ENCODE measurements around the gene NEK1. TPM values are rescaled to one million over a fixed set of nuclear protein-coding genes. Genes with fewer than 3 reads are reported as not detected.

Gene NEK1
- total and polyA plus RNA-seq, 2 of the 13 experiments (the other 11 are each of a cell fraction or from before 2014, with no cell fraction given), result 2.9 to 5.4 TPM

GRCh38 chr4:169484485-169484884 is 127.9 kb downstream of the NEK1 start:
- no TSS peak for BruUV-seq (replicated peaks)
- intact Hi-C loops (cut with micrococcal nuclease; ENCODE audit: unreplicated experiment) (loop anchor here (10.0 kb wide), 1 partner anchor 900 kb away; no protein-coding TSS in a partner anchor), in situ Hi-C loops (cut with HindIII; ENCODE audit: extremely low pct_ligation_motif_present, low pct_unique_long_range_greater_than_20kb) (loop anchor here (10.0 to 25.0 kb wide), 3 partner anchors 480 to 1297 kb away; no protein-coding TSS in a partner anchor)
- DNase-seq (ENCODE audit: low spot score) (no peak), ATAC-seq (no peak), FAIRE-seq (no peak)
- WGBS (ENCODE audit: low lambda C conversion rate), result 94% methylated on average over 3 of the region's 3 CpGs
- POLR2A ChIA-PET, result no interaction called here
- H3K4me1 ChIP-seq (ENCODE audit: insufficient read depth, low read length), result peaks cover 5% of the 10 kb centered on the region; the same call in 1 of the 2 replicates
- TF ChIP-seq PHF5A (CRISPR knock-in tag; IDR thresholded peaks at IDR 0.05; ENCODE audit: low read depth, unreplicated experiment), result no peak
- no peak for TF ChIP-seq SALL2 (CRISPR knock-in tag; IDR thresholded peaks at IDR 0.05)
- TF ChIP-seq RNF219 (CRISPR knock-in tag; IDR thresholded peaks at IDR 0.05), result no peak
- no peak overlapping the region for H3K4me3 ChIP-seq (replicated peaks in 1 of 3; ENCODE audit: insufficient read depth in 1 of 3, low read depth in 2 of 3, low read length in 3 of 3)
- H3K9ac ChIP-seq (ENCODE audit: insufficient read depth, low read depth, low read length), result no peak overlapping the region
- no peaks in the 10 kb centered on the region for H3K27me3 ChIP-seq (ENCODE audit: control insufficient read depth in 1 of 2, insufficient read depth in 2 of 2, low read length in 2 of 2)
- no peak overlapping the region for H3K27ac ChIP-seq (ENCODE audit: extremely low read length, insufficient read depth, low read length)
- CTCF ChIA-PET (ENCODE audit: low intra/inter-chr PET ratio, low total read pairs), result interaction anchor here (3.0 kb wide), 1 partner anchor 560 kb away, joined by 16 read pairs; no protein-coding TSS in a partner anchor
- no peaks in the 10 kb centered on the region for H3K9me3 ChIP-seq (ENCODE audit: low read length)
- no peak overlapping the region for H3K4me2 ChIP-seq (ENCODE audit: low read depth, low read length)
- no peaks in the 10 kb centered on the region for H3K36me3 ChIP-seq (replicated peaks in 1 of 2; ENCODE audit: control insufficient read depth in 1 of 2, insufficient read depth in 2 of 2, low read length in 2 of 2)
- no peak overlapping the region for H2AFZ ChIP-seq (ENCODE audit: low read length)
- H4K20me1 ChIP-seq (ENCODE audit: insufficient read depth, low read length), result no peaks in the 10 kb centered on the region
- no peaks in the 10 kb centered on the region for H3K79me2 ChIP-seq (ENCODE audit: insufficient read depth, low read length)

- FAIRE-seq (no peak), ATAC-seq (no peak), DNase-seq (ENCODE audit: low spot score) (no peak)
- H2AFZ ChIP-seq (ENCODE audit: low read length), result no peak overlapping the region
- no peaks in the 10 kb centered on the region for H3K27me3 ChIP-seq (ENCODE audit: control insufficient read depth in 1 of 2, insufficient read depth in 2 of 2, low read length in 2 of 2)
- POLR2A ChIA-PET, result no interaction called here
- H3K9me3 ChIP-seq (ENCODE audit: low read length), result no peaks in the 10 kb centered on the region
- in situ Hi-C loops (cut with HindIII; ENCODE audit: extremely low pct_ligation_motif_present, low pct_unique_long_range_greater_than_20kb), result no loop called here
- no peak overlapping the region for H3K9ac ChIP-seq (ENCODE audit: insufficient read depth, low read depth, low read length)
- H3K4me3 ChIP-seq (replicated peaks in 1 of 3; ENCODE audit: insufficient read depth in 1 of 3, low read depth in 2 of 3, low read length in 3 of 3), result no peak overlapping the region
- H3K27ac ChIP-seq (ENCODE audit: extremely low read length, insufficient read depth, low read length), result no peak overlapping the region
- H3K4me2 ChIP-seq (ENCODE audit: low read depth, low read length), result no peak overlapping the region
- TF ChIP-seq ZBTB2 (CRISPR knock-in tag; IDR thresholded peaks at IDR 0.05; ENCODE audit: low read depth), result no peak
- H4K20me1 ChIP-seq (ENCODE audit: insufficient read depth, low read length), result no peaks in the 10 kb centered on the region
- no peaks in the 10 kb centered on the region for H3K79me2 ChIP-seq (ENCODE audit: insufficient read depth, low read length)
- no peaks in the 10 kb centered on the region; a peak in 1 of 5 replicates for H3K36me3 ChIP-seq (replicated peaks in 1 of 2; ENCODE audit: control insufficient read depth in 1 of 2, insufficient read depth in 2 of 2, low read length in 2 of 2)
- H3K4me1 ChIP-seq (ENCODE audit: insufficient read depth, low read length), result no peaks in the 10 kb centered on the region
- CTCF ChIA-PET (ENCODE audit: low intra/inter-chr PET ratio, low total read pairs), result no interaction called here
- intact Hi-C loops (cut with micrococcal nuclease; ENCODE audit: unreplicated experiment), result no loop called here
- BruUV-seq (replicated peaks), result no TSS peak
- WGBS (ENCODE audit: low lambda C conversion rate), result 97% methylated on average over 3 of the region's 3 CpGs
These were observed 148.3 kb downstream of the NEK1 start for GRCh38 chr4:169464080-169464479.

Measured in HepG2 (cell line).